ENCODE data around the gene MOSMO. TPM values are rescaled to one million over a fixed set of nuclear protein-coding genes. Genes with fewer than 3 reads are reported as not detected.

The MOSMO gene
- total and polyA plus RNA-seq, 10 of the 15 experiments (the other 5 are each of a cell fraction or from before 2014, with no cell fraction given), result 1.7 to 26.7 (median 12.2) TPM

GRCh38 chr16:22075776-22076175 lies 67.9 kb downstream of the MOSMO start:
- ATAC-seq (no peak), DNase-seq (ENCODE audit: low read depth, low spot score) (no peak), FAIRE-seq (no peak)
- H3K9me3 ChIP-seq (replicated peaks; ENCODE audit: control insufficient read depth, insufficient read depth, low read length), result no peaks in the 10 kb centered on the region
- ChIA-PET RAD21 (ENCODE audit: unreplicated experiment) (interaction anchor here (0.7 to 5.9 kb wide), 4 partner anchors 24 to 129 kb away, joined by 3 to 466 read pairs (median 3); partner anchors contain the start of genes MOSMO and PDZD9), SMC1A (ENCODE audit: uncharacterized antibody, unreplicated experiment) (interaction anchor here (0.8 to 6.0 kb wide), 8 partner anchors 9 to 123 kb away, joined by 3 to 567 read pairs (median 4); partner anchors contain the start of genes MOSMO, PDZD9 and UQCRC2), CTCF (interaction anchor here (0.7 to 6.0 kb wide), 7 partner anchors 39 to 418 kb away, joined by 3 to 686 read pairs (median 4); partner anchors contain the start of genes MOSMO and PDZD9), POLR2A (interaction anchor here (0.9 to 1.0 kb wide), 2 partner anchors 39 to 72 kb away, joined by 3 to 4 read pairs; no protein-coding TSS in a partner anchor)
- no peak overlapping the region for H3K9ac ChIP-seq (ENCODE audit: control insufficient read depth, insufficient read depth, low read length)
- 100% methylated on average over 1 of the region's 1 CpG for WGBS (ENCODE audit: insufficient coverage, insufficient replicate concordance, low lambda C conversion rate, missing lambda C conversion rate)
- no peak overlapping the region for H2AFZ ChIP-seq (ENCODE audit: control insufficient read depth, low read depth, low read length)
- intact Hi-C loops (cut with micrococcal nuclease; ENCODE audit: unreplicated experiment) (loop anchor here (2.0 kb wide), 1 partner anchor 113 kb away; no protein-coding TSS in a partner anchor), in situ Hi-C loops (cut with MboI) (no loop called here)
- H3K4me3 ChIP-seq, result no peak overlapping the region
- no peak for TF ChIP-seq EGR1 (IDR thresholded peaks at IDR 0.05; ENCODE audit: borderline replicate concordance in 1 of 2, low read depth in 2 of 2, low read length in 2 of 2)
- no peak for TF ChIP-seq RAD21 (IDR thresholded peaks at IDR 0.05; ENCODE audit: insufficient read depth, low read depth, low read length)
- no peak for TF ChIP-seq SMARCA5 (IDR thresholded peaks at IDR 0.05)
- TF ChIP-seq, protein P1, sequence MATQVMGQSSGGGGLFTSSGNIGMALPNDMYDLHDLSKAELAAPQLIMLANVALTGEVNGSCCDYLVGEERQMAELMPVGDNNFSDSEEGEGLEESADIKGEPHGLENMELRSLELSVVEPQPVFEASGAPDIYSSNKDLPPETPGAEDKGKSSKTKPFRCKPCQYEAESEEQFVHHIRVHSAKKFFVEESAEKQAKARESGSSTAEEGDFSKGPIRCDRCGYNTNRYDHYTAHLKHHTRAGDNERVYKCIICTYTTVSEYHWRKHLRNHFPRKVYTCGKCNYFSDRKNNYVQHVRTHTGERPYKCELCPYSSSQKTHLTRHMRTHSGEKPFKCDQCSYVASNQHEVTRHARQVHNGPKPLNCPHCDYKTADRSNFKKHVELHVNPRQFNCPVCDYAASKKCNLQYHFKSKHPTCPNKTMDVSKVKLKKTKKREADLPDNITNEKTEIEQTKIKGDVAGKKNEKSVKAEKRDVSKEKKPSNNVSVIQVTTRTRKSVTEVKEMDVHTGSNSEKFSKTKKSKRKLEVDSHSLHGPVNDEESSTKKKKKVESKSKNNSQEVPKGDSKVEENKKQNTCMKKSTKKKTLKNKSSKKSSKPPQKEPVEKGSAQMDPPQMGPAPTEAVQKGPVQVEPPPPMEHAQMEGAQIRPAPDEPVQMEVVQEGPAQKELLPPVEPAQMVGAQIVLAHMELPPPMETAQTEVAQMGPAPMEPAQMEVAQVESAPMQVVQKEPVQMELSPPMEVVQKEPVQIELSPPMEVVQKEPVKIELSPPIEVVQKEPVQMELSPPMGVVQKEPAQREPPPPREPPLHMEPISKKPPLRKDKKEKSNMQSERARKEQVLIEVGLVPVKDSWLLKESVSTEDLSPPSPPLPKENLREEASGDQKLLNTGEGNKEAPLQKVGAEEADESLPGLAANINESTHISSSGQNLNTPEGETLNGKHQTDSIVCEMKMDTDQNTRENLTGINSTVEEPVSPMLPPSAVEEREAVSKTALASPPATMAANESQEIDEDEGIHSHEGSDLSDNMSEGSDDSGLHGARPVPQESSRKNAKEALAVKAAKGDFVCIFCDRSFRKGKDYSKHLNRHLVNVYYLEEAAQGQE (IDR thresholded peaks at IDR 0.05; ENCODE audit: low read depth, low read length), result no peak
- no peak for TF ChIP-seq BRCA1 (IDR thresholded peaks at IDR 0.05; ENCODE audit: low read depth, low read length)
- TF ChIP-seq PAX5 (IDR thresholded peaks at IDR 0.05; ENCODE audit: borderline replicate concordance, low read depth, low read length), result no peak
- TF ChIP-seq NFYA (IDR thresholded peaks at IDR 0.05; ENCODE audit: borderline replicate concordance, low read depth, low read length), result no peak
- TF ChIP-seq BMI1 (IDR thresholded peaks at IDR 0.05; ENCODE audit: borderline replicate concordance), result no peak
- no peak for TF ChIP-seq HDAC2 (IDR thresholded peaks at IDR 0.05)
- TF ChIP-seq SUZ12 (IDR thresholded peaks at IDR 0.05; ENCODE audit: unreplicated experiment), result no peak
- no peak for TF ChIP-seq TAF1 (IDR thresholded peaks at IDR 0.05; ENCODE audit: borderline replicate concordance, low read depth, low read length)
- no peak for TF ChIP-seq E2F8 (IDR thresholded peaks at IDR 0.05; ENCODE audit: low read depth, partially characterized antibody)
- TF ChIP-seq, protein P2, sequence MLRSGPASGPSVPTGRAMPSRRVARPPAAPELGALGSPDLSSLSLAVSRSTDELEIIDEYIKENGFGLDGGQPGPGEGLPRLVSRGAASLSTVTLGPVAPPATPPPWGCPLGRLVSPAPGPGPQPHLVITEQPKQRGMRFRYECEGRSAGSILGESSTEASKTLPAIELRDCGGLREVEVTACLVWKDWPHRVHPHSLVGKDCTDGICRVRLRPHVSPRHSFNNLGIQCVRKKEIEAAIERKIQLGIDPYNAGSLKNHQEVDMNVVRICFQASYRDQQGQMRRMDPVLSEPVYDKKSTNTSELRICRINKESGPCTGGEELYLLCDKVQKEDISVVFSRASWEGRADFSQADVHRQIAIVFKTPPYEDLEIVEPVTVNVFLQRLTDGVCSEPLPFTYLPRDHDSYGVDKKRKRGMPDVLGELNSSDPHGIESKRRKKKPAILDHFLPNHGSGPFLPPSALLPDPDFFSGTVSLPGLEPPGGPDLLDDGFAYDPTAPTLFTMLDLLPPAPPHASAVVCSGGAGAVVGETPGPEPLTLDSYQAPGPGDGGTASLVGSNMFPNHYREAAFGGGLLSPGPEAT (IDR thresholded peaks at IDR 0.05; ENCODE audit: low read depth), result no peak
- TF ChIP-seq ZNF622 (IDR thresholded peaks at IDR 0.05), result no peak
- H3K79me2 ChIP-seq (ENCODE audit: control insufficient read depth, insufficient read depth, low read length), result no peaks in the 10 kb centered on the region
- no peaks in the 10 kb centered on the region for H3K27me3 ChIP-seq (replicated peaks in 1 of 2; ENCODE audit: control insufficient read depth in 2 of 2, insufficient read depth in 2 of 2, low read length in 1 of 2)
- H3K4me2 ChIP-seq (ENCODE audit: control insufficient read depth, insufficient read depth), result no peak overlapping the region
- BruUV-seq (replicated peaks), result no TSS peak
- H3K36me3 ChIP-seq (ENCODE audit: control insufficient read depth in 2 of 2, insufficient read depth in 2 of 2, low read length in 1 of 2), result no peaks in the 10 kb centered on the region; a peak in 1 of 4 replicates
- no peaks in the 10 kb centered on the region for H4K20me1 ChIP-seq (ENCODE audit: control insufficient read depth, insufficient read depth)
- H3K4me1 ChIP-seq (ENCODE audit: control insufficient read depth, insufficient read depth, low read length), result no peaks in the 10 kb centered on the region
- H3K27ac ChIP-seq (ENCODE audit: control insufficient read depth, insufficient read depth), result no peak overlapping the region
